Adrenal gland (tissue), 12 donors: ENCODE measurements around the gene SH3RF1. TPM values are rescaled to one million over a fixed set of nuclear protein-coding genes. Genes with fewer than 3 reads are reported as not detected.
A peak's percentile ranks its signal among the peaks of the same experiment; 100 is the strongest.

Experiments used
- DNase-seq, 7 donors: peaks; one replicate each; pipeline ENCODE4 v3.0.0-alpha.2; 2019 to 2020
- H3K27ac ChIP-seq, 5 donors: fragments of 200-600 bp; sonication (generic) in 4 of 5; 1 replicate in 3 of 5; 2 replicates in 2 of 5; pipeline versions ENCODE4 v1.5.1 to v1.8.0; 2016 to 2020; ENCODE audit warnings: mild to moderate bottlenecking in 1 of 5
- H3K27me3 ChIP-seq: fragments of 200-600 bp; 2 replicates; pipeline ENCODE4 v1.8.0; 2021
- H3K36me3 ChIP-seq, 2 donors: fragments of 200-600 bp; replicated peaks in 1 of 2; 1 replicate in 1 of 2; 2 replicates in 1 of 2; pipeline versions ENCODE4 v1.5.1 to v1.8.0; 2018 to 2022
- H3K4me1 ChIP-seq, 2 donors: fragments of 200-600 bp; replicated peaks in 1 of 2; 1 replicate in 1 of 2; 2 replicates in 1 of 2; pipeline versions ENCODE4 v1.5.1 to v1.8.0; 2018 to 2021
- H3K4me3 ChIP-seq, 4 donors: fragments of 200-600 bp; sonication (generic) in 3 of 4; one replicate each; pipeline ENCODE4 v1.5.1; 2016 to 2018
- H3K9me3 ChIP-seq, 3 donors: fragments of 200-600 bp; sonication (generic) in 1 of 3; replicated peaks in 1 of 3; 1 replicate in 2 of 3; 2 replicates in 1 of 3; pipeline versions ENCODE4 v1.5.1 to v1.8.0; 2016 to 2021
- CTCF ChIP-seq, 6 experiments: fragments of 450-650 bp in 4 of 6; fragments of 200-600 bp in 2 of 6; sonication (generic) in 1 of 6; IDR thresholded peaks; 1 replicate in 5 of 6; 2 replicates in 1 of 6; pipeline versions ENCODE4 v1.5.1 to v1.8.0; 2016 to 2021; ENCODE audit warnings: antibody characterized with exemption in 6 of 6, mild to moderate bottlenecking in 2 of 6, moderate library complexity in 1 of 6
- POLR2A ChIP-seq, 2 donors: fragments of 450-650 bp; IDR thresholded peaks; one replicate each; pipeline ENCODE4 v1.6.1; 2017; ENCODE audit warnings: antibody characterized with exemption in 2 of 2, mild to moderate bottlenecking in 2 of 2, moderate library complexity in 1 of 2
- WGBS, 4 donors: extraction: QIAGEN DNeasy Blood & Tissue Kit in 2 of 4; methylation state at CpG; one replicate each; pipeline versions ENCODE4 v1.1.5 to v1.1.7; 2013 to 2017; 5-methylcytosine and 5-hydroxymethylcytosine counted together
- intact Hi-C, 2 donors: fragments of 100-400 bp; cut with DNase I; formaldehyde crosslinking; loops; one replicate each; pipeline versions ENCODE4 v1.14.1 to v1.15.0; 2022 to 2023
- polyA plus RNA-seq, 3 donors: library from polyadenylated mRNA; stranded (reverse); fragments of 200-250 nt in 2 of 3; fragments of 350-450 nt in 1 of 3; fragmentation: Illumina TruSeq in 1 of 3; extraction: RNeasy Lipid Tissue Mini Kit (QIAGEN cat#74804) in 1 of 3; gene quantifications; one replicate each; pipeline ENCODE4 v1.2.3, GENCODE V29; 2013 to 2014
- total RNA-seq, 9 donors: library from RNA; depleted of rRNA in 4 of 9; stranded (reverse); fragments of >200 nt in 4 of 9; fragments of 120-200 nt in 1 of 9; fragmentation: NEBNext Ultra II Directional in 1 of 9; extraction: Animal tissue kit (Norgen Biotek cat#: 25700) in 1 of 9; gene quantifications; one replicate each; pipeline versions ENCODE4 v1.1.0 to v1.2.4, GENCODE V29; 2013 to 2023
- donor health status: healthy with polysubstance abuse.
- donor health status: Bipolar disorder and iron deficiency.
- donor health status: DM: yes; HTN: yes; CAD: no.
- donor health status: DM: no; HTN: no; CAD: no.
- donor health status: DM: no; HTN: no; CAD: no.
- donor health status: DM: yes; HTN: yes; CAD: no.

Gene SH3RF1
- total and polyA plus RNA-seq, 12 donors, result 1.8 to 19.3 (median 8.6) TPM

GRCh38 chr4:169228076-169228475 lies 42.7 kb downstream of the SH3RF1 start:
- H3K27me3 ChIP-seq, result no peaks in the 10 kb centered on the region
- TF ChIP-seq POLR2A (IDR thresholded peaks at IDR 0.05) (no peak), CTCF (IDR thresholded peaks at IDR 0.05) (no peak)
- 98 to 100% (median 100%) methylated on average over 1 of the region's 1 CpG for WGBS, 4 donors
- H3K4me1 ChIP-seq, result peaks cover 0 to 15% of the 10 kb centered on the region in 2 donors
- H3K36me3 ChIP-seq, result no peaks in the 10 kb centered on the region
- H3K27ac ChIP-seq, result no peak overlapping the region
- intact Hi-C loops, result no loop called here
- H3K9me3 ChIP-seq, result no peaks in the 10 kb centered on the region
- no peak overlapping the region for H3K4me3 ChIP-seq
- DNase-seq, result no peak

GRCh38 chr4:169226565-169226964 lies 44.2 kb downstream of the SH3RF1 start:
- Histone ChIP-seq H3K4me1 (peaks cover 0 to 15% of the 10 kb centered on the region in 2 donors), H3K27ac (no peak overlapping the region), H3K27me3 (no peaks in the 10 kb centered on the region), H3K9me3 (no peaks in the 10 kb centered on the region), H3K36me3 (no peaks in the 10 kb centered on the region), H3K4me3 (no peak overlapping the region)
- DNase-seq, result no peak
- intact Hi-C loops, result no loop called here
- no peak for TF ChIP-seq POLR2A (IDR thresholded peaks at IDR 0.05)
- TF ChIP-seq CTCF (IDR thresholded peaks at IDR 0.05), result no peak

- H3K4me1 ChIP-seq, result peaks cover 0 to 15% of the 10 kb centered on the region in 2 donors
- DNase-seq, result no peak
- H3K27me3 ChIP-seq, result no peaks in the 10 kb centered on the region
- H3K9me3 ChIP-seq, result no peaks in the 10 kb centered on the region
- TF ChIP-seq CTCF (IDR thresholded peaks at IDR 0.05), result no peak
- no peak for TF ChIP-seq POLR2A (IDR thresholded peaks at IDR 0.05)
- no peak overlapping the region for H3K27ac ChIP-seq
- no peaks in the 10 kb centered on the region for H3K36me3 ChIP-seq
- intact Hi-C loops, result no loop called here
- WGBS, 4 donors, result 46 to 58% (median 54%) methylated on average over 2 of the region's 2 CpGs
- no peak overlapping the region for H3K4me3 ChIP-seq
Observed at GRCh38 chr4:169225812-169226211, 44.9 kb downstream of the SH3RF1 start.

GRCh38 chr4:169225058-169225751 lies 45.6 kb downstream of the SH3RF1 start:
- Histone ChIP-seq H3K36me3 (no peaks in the 10 kb centered on the region), H3K27ac (peak overlapping the region in 1 of 5 donors; percentile 30), H3K4me1 (peaks cover 0 to 15% of the 10 kb centered on the region in 2 donors), H3K4me3 (no peak overlapping the region), H3K9me3 (no peaks in the 10 kb centered on the region), H3K27me3 (no peaks in the 10 kb centered on the region)
- no peak for DNase-seq
- TF ChIP-seq CTCF (IDR thresholded peaks at IDR 0.05) (no peak), POLR2A (IDR thresholded peaks at IDR 0.05) (no peak)
- WGBS, 4 donors, result 91 to 97% (median 94%) methylated on average over 4 of the region's 4 CpGs
- intact Hi-C loops, result no loop called here
